GM10847 (cell line): ENCODE results near the gene KCNQ2.

Experiments
- POLR2A ChIP-seq: IDR thresholded peaks from 2 replicates; pipeline ENCODE4 v1.6.1; 2011; ENCODE audit not compliant: insufficient read length; ENCODE audit errors: extremely low read depth

KCNQ2 gene

DNA sequence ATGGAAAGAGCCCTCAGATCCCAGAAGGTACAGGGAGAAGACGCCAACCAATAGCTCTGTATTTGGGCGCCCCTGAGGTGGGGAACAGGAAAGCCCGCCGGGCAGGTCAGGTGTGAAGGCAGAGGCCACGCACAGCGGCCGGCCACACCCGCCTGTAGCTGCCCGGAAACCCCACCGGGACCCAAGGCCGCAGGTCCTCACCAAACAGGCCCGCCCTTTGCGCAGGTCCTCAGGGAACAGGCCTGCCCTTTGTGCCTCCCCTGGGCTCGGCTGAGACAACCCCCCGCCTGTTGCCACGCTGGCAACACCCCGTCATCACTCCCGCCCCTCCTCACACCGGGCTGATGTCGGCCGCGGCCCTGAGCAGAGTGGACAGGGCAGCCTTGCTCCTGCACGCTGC lies 66.4 kb downstream of the KCNQ2 start:
- TF ChIP-seq POLR2A: no peak

DNA sequence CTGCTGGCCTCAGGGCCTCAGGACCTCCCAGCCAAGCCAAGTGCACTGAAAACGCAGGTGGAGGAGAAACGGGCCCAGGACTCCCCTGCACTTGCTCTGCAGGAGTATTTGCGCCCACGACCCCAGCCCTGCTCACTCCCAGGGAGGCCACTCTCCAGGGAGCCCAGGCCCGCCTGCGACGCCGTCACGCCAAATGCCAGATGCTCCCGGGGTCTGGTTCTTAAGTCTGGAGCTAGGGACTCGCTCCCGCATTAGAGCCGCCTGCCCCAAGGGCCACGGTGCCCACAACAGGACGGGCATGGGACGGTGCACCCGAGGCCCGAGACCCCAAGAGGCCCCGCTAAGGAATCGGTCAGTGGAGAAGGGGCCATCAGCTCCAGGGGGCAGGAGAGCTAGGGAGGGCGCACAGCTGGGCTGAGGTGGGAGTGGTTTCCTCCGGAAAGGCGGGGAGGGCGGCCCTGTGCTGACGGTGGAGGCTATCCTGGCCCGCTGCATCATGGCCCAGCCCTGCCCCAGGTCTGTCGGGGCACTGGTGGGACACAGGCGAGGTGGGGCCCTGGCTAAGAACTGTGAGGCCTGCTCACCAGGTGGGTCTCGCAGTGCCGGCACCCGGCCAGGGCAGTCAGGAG lies 67.2 kb downstream of the KCNQ2 start:
- TF ChIP-seq POLR2A: no peak

DNA sequence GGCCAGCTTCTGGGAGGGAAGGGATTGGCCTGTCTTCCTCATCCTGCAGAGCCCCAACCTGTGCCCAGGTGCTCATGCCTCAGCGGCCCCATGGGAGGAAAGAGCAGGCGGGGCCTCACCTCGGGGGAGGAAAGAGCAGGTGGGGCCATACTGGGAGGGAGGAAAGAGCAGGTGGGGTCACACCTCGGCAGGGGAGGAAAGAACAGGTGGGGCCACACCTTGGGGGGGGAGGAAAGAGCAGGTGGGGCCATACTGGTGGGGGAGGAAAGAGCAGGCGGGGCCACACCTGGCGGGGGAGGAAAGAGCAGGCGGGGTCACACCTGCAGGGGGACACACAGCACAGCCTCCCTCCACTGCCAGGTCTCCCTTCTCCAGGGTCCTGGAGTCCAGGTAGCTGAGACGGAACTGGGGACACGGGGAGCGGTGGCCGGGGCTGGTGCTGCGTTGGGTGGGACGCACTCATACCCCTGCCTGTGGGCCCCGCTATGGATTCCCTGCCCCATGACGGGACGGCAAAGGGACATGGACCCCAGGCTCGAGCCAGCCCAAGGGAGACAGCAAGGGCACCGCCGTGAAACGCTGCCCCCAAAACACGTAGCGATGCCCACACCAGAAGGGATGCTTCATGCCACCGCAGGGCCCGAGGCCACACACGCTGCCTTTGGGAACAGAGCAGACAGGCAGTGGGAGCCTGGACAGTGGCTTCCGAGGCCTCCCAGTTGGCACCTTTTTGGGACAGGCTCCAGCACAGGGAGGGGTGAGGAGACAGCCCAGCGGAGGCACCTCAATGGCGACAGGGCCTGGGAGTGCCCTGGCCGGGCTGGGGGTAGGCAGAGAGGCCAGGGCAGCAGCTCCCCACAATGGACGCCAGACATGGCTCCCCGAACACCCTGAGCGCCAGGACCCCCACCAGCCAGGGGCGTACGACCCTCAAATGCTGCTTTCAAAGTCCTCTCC lies 68.0 kb downstream of the KCNQ2 start:
- no peak for TF ChIP-seq POLR2A

DNA sequence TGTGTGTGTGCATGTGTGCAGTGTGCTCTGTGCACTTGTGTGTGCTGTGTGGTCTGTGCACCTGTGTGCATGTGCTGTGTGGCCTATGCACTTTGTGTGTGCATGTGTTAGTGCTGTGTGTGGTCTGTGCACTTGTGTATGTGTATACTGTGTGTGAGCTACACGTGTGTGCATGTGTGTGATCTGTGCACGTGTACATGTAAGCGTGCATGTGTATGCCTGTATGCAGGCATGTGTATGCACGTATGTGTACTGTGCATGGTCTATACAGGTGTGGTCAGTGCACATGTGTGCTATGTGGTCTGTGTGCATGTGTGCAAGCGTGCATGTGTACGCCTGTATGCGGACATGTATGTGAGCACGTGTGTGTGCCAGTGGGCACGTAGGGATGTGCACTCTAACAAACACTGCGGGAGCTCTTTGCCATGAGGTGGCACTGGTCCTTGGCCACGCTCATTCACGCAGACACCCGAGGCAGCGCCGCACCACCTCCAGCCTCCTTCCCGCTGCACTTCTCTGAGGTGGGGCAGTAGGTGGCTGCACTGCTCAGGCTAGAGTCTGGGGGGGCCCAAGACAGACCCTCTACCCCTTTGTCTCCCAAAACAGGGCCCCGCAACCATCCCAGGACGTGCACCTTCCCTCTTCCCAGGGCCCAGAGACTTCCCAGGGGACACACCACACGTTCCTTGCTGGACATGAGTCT lies 68.9 kb downstream of the KCNQ2 start:
- no peak for TF ChIP-seq POLR2A

DNA sequence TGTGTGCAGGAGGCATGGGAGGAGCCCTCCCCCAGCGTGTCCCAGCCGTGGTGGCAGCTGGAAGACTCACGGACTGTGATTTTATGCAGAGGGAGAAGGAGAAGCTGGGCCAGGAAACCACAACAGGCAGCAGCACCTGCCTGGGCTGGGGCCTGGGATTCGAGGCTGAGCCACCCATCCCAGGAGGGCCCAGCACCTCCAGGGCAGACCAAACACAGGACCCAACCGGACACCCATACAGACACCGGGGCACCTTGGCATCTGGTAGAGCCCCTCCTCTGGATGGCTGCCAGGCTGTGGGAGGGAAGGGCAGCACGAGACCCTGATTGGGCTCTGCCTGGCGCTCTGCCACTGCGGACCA lies 69.6 kb downstream of the KCNQ2 start:
- TF ChIP-seq POLR2A: no peak

DNA sequence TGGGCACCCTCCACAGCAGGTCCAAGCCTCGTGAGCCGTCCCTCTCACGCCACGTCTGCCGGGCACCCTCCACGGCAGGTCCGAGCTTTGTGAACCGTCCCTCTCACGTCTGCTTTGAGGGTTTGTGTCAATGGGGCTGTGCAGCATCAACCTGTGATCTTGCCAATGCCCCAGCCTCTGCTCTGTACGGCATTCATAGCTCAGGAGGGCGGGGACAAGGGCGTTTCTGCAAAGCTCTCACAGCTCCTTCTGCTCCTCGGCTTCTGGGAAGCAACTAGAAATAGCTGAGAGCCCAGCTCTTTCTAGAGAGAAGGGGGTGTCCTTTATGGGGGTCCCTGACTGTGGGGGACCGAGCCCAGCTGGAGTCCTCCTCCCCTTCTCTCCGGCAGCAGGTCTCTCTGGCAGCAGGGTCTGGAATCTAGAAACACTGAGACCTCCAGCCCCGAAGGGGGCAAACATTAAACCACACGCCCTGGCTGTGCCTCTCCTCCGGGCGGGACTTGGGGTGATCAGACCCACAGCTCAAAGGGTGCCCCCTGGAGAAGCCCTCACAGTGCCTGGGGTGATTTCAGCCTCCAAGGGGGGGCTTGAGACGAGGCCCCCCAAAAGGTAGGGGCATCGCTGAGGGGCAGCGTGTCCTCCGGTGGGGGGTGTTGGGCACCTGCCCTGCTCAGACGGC lies 70.1 kb downstream of the KCNQ2 start:
- TF ChIP-seq POLR2A: no peak

DNA sequence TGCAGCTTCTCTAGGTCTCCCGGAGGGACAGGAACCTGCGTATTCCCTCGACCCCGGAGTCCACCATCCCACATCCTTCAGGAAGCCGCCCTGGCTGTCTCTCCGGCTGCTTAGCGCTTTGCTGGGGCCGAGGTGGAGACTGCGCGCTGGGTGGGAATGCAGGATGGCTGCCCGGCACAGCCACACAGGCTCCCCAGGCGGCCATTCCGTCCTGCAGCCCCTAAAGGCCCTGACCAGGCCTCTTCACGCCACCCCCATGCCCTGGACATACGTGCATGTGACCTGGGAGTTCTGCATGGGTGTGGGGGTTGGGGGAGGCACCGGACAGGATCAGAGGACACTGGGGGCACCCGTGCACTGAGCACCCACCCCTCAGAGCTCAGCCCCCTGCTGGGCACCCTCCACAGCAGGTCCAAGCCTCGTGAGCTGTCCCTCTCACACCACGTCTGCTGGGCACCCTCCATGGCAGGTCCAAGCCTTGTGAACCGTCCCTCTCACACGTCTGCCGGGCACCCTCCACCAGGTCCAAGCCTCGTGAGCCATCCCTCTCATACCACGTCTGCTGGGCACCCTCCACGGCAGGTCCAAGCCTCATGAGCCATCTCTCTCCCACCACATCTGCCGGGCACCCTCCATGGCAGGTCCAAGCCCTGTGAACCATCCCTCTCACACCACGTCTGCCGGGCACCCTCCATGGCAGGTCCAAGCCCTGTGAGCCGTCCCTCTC lies 70.9 kb downstream of the KCNQ2 start:
- no peak for TF ChIP-seq POLR2A

DNA sequence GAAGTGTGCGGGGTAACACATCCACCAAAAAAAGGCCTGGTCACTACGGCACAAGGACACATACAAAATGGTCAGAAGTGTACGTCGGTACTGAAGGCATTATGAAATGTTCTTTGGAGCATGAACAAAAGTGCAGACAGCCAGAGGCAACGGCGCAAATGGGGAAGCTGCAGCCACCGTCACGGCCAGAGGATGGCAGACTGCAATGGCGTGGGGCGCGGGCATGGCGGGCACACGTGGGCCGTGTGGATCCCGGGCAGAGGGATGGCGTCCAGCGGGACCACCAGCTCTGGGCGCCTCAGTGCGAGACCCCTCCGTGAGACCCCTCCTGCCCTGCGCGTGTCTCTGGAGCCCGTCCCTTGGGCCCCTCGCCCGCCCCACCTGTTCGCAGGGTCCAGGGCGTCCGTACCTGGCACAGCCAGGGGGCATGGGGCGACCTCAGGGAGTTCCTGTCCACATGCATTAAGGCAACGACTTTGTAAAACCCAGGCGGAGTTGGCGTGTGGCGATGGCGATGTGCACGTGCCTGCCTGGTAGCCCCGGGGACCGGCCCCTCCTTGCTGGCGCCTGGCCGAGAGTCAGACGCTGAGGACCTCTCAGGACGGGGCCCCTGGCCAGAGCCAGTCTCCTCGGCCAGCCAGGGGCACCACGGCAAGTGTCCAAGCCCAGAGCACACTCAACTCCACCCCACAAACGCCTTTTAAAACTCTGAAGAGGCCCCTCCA lies 71.8 kb downstream of the KCNQ2 start:
- TF ChIP-seq POLR2A: no peak

DNA sequence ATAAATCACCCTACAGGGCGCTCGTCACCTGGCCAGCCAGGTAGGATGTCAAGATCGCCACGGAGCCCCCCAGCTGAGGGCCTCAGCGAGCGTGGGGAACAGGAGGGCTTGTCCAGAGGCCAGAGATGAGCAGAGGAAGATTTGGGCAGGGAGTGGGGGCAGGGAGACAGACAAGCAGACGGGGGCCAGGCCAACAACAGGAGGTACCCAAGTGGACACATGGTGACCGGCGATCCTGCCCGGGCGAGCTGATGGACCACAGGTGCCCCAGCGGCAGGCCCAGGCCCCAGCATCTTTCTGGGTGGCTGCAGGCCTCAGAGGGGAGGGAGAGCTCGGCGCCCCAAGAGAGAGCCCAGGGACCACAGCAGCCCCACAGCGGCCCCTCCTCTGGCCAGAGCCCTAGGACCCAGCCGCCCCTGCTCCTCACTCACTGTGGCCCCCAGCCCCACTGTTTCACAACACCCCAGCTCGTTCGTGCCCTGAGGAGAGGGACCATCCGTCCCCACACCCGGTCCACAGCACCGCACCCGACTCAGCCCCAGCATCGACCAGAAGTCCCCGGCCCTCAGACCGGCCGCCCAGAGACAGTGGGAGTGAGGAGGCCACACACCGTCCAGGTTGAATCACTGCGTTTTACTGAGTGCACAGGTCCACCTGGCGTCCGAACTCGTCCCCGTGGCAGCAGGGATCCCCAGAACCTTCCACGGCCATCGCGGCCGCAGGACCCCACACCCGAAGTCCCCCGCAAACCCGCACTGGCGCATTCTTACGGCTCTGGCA lies 72.7 kb downstream of the KCNQ2 start:
- no peak for TF ChIP-seq POLR2A

DNA sequence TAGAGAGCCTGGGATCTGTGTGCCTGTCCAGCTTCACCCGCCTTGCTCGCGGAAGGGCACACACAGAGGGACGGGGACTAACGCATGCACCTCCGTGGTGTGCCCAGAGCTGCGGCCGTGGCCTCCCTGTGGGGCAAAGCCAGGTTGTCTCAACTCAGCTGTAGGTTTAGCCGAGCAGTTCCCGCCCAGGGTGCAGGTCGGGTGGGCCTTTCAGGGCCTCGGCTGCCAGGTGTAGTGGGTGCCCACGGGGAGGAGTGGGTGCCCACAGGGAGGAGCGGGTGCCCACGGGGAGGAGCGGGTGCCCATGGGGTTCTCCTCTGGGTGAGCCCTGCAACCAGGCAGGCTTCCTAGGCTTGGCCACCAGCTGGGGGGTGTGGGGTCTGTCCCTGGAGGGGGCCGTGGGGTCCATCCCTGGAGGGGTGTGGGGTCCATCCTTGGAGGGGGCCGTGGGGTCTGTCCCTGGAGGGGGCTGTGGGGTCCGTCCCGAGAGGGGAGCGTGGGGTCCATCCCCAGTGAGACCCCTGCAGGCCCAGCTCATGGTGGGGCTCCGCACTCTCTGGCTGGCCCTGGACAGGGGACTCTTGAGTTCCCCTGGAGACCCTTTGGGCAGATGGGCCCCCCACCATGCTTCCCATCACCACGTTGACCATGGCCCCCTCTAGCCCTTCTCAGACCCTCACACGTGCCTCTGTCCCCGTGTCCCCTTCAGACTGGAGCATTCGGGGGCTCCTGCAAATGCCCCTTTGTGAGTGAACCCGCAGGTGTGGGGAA lies 73.5 kb downstream of the KCNQ2 start:
- TF ChIP-seq POLR2A: no peak

DNA sequence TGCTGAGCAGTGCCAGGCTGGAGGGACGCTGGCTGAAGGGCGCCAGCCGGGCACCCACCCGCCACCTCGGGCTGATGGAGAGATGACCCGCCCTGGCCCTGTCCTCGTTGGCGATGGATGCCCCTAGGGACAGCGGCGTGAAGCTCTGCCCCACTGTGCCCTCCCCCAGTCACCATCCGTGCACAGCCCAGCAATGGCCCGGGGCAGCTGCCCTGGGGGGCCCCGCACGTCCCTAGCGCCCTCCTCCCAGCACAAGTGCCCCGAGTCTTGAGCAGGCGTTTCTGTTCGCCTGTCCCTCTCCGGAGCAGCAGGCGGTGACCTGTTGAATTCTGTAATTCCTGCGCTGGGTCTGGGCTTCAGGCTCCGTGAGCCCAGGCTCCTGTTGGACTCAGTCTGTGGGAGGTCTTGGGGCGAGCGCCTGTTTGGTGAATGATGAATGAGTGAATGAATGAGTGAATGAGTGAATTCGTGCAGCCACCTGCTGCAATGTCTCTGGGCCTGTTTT lies 74.5 kb downstream of the KCNQ2 start:
- no peak for TF ChIP-seq POLR2A

DNA sequence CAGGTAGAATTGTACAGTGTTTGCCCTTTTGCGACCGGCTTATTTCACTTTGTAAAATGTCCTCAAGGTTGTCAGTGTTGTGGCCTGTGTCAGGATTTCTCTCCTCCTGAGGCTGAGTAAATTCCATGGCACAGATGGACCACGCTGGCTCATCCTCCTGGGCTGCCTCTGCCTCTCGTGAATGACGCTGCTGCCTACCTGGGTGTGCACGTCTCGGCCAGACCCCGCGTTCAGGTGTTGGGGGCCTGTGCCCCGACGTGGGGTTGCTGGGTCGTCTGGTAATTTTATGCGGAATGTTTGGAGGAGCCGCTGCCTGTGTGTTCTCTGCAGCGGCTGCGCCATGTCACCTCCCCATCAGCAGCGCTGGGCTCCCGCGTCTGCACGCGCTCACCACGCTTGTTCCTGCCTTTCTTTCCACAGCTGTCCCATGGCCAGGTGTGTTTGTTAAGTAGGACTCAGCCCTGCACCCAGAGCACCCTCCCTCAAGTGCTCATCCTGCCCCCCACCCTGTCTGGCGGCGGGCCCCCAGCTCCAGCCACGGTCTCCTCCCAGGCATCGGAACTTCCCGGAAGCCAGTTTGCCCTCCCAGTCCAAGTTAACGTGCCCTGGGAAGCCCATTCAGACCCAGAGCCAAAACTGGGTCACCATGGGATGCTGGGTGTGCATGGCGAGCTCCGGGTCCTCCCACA lies 75.2 kb downstream of the KCNQ2 start:
- TF ChIP-seq POLR2A: no peak
